Tibial nerve (tissue), 4 donors: ENCODE data around the gene METTL17. TPM values are rescaled to one million over a fixed set of nuclear protein-coding genes. Genes with fewer than 3 reads are reported as not detected.
"Not testable (repeated sequence)": the region's sequence is repeated elsewhere in the genome, so short reads cannot be mapped to it uniquely, and the experiment has no call there.

Experiments
- DNase-seq, 2 donors: peaks; one replicate each; pipeline ENCODE4 v3.0.0-alpha.2; 2019; ENCODE audit warnings: low spot score in 2 of 2
- H3K27ac ChIP-seq, 4 donors: fragments of 200-600 bp; sonication (generic) in 3 of 4; one replicate each; pipeline ENCODE4 v1.5.1; 2017 to 2019; ENCODE audit warnings: mild to moderate bottlenecking in 1 of 4
- H3K27me3 ChIP-seq, 2 donors: fragments of 200-600 bp; sonication (generic) in 1 of 2; one replicate each; pipeline versions ENCODE4 v1.5.1 to v1.6.0; 2017 to 2019
- H3K36me3 ChIP-seq, 3 donors: fragments of 200-600 bp; sonication (generic); one replicate each; pipeline ENCODE4 v1.5.1; 2018 to 2019
- H3K4me1 ChIP-seq, 4 donors: fragments of 200-600 bp; sonication (generic) in 3 of 4; one replicate each; pipeline ENCODE4 v1.5.1; 2017 to 2019
- H3K4me3 ChIP-seq, 4 donors: fragments of 200-600 bp; sonication (generic) in 3 of 4; one replicate each; pipeline ENCODE4 v1.5.1; 2017 to 2019; ENCODE audit warnings: mild to moderate bottlenecking in 1 of 4, moderate library complexity in 1 of 4
- H3K9me3 ChIP-seq, 4 donors: fragments of 200-600 bp; sonication (generic) in 3 of 4; one replicate each; pipeline ENCODE4 v1.5.1; 2017 to 2019
- CTCF ChIP-seq, 5 experiments: fragments of 200-600 bp in 3 of 5; fragments of 450-650 bp in 2 of 5; sonication (generic) in 3 of 5; IDR thresholded peaks; one replicate each; pipeline ENCODE4 v1.5.1; 2016 to 2019; ENCODE audit warnings: antibody characterized with exemption in 5 of 5, mild to moderate bottlenecking in 3 of 5, moderate library complexity in 2 of 5
- EP300 ChIP-seq, 2 donors: sonication (generic); formaldehyde crosslinking; IDR thresholded peaks; one replicate each; pipeline ENCODE4 v1.6.1; 2017; ENCODE audit warnings: antibody characterized with exemption in 2 of 2, mild to moderate bottlenecking in 1 of 2
- POLR2A ChIP-seq, 2 donors: fragments of 450-650 bp; IDR thresholded peaks; one replicate each; pipeline ENCODE4 v1.6.1; 2017; ENCODE audit warnings: antibody characterized with exemption in 2 of 2, mild to moderate bottlenecking in 2 of 2, moderate library complexity in 2 of 2
- WGBS, 2 donors: methylation state at CpG; one replicate each; pipeline ENCODE4 v1.1.5; 2018; 5-methylcytosine and 5-hydroxymethylcytosine counted together
- total RNA-seq, 4 donors: library from RNA; depleted of rRNA; stranded (reverse); fragments of >200 nt; gene quantifications; one replicate each; pipeline ENCODE4 v1.1.0, GENCODE V29; 2016

METTL17 gene
- total RNA-seq, 4 donors from 2014 or later = 61.5 to 134 (median 122) TPM

DNA sequence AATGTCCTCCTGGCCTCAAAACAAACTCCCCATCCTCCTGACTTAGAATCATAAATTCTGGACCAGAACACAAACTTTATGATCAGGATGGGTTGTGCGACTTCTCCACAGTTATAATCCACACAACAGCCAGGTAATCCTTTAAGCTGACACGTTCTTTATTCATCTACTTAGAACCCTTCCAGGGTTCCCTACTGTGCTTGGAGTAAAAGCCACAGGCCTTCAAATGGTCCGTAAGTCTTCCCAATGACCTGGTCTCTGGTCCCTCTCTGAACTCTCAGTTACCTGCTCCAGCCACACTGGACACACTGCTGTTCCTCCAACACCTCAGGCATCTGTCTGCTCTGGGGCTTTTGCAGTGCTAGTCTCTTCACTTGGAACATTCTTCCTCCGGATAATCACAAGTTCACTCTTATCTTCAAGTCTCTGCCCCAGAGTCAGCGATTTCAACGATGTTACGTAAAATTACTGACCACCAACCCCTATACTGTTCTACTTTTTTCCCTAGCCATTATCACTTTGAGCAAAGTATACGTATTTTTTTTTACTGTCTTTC lies 50.7 kb downstream of the METTL17 start:
- Histone ChIP-seq H3K4me1 (peaks cover 0 to 55% (median 31%) of the 10 kb centered on the region in 4 donors), H3K4me3 (no peak overlapping the region), H3K36me3 (no peaks in the 10 kb centered on the region), H3K27me3 (no peaks in the 10 kb centered on the region), H3K9me3 (no peaks in the 10 kb centered on the region), H3K27ac (peak overlapping the region in 2 of 4 donors; percentile 80 to 86)
- 72 to 74% methylated on average over 8 of the region's 8 CpGs for WGBS, 2 donors
- no peak for TF ChIP-seq POLR2A (IDR thresholded peaks at IDR 0.05)
- TF ChIP-seq CTCF (IDR thresholded peaks at IDR 0.05) = no peak
- no peak for TF ChIP-seq EP300 (IDR thresholded peaks at IDR 0.05)
- DNase-seq = no peak

DNA sequence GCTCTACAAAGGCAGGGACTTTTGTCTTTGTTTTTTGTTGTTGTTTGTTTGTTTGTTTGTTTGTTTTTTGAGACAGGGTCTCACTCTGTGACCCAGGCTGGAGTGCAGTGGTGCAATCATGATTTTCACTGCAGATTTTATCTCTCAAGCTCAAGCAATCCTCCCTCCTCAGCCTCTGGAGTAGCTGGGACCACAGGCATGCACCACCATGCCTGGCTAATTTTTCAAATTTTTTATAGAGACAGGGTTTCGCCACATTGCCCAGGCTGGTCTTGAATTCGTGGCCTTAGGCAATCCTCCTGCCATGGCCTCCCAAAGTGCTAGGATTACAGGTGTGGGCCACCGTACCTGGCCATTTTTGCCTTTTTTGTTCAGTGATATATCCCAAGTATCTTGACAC lies 51.2 kb downstream of the METTL17 start:
- not testable (repeated sequence) for H3K27ac ChIP-seq, H3K27me3 ChIP-seq, DNase-seq, H3K9me3 ChIP-seq, H3K36me3 ChIP-seq, H3K4me3 ChIP-seq
- H3K4me1 ChIP-seq = peaks cover 0 to 55% (median 31%) of the 10 kb centered on the region in 4 donors
- WGBS, 2 donors = 85 to 89% methylated on average over 3 of the region's 3 CpGs

DNA sequence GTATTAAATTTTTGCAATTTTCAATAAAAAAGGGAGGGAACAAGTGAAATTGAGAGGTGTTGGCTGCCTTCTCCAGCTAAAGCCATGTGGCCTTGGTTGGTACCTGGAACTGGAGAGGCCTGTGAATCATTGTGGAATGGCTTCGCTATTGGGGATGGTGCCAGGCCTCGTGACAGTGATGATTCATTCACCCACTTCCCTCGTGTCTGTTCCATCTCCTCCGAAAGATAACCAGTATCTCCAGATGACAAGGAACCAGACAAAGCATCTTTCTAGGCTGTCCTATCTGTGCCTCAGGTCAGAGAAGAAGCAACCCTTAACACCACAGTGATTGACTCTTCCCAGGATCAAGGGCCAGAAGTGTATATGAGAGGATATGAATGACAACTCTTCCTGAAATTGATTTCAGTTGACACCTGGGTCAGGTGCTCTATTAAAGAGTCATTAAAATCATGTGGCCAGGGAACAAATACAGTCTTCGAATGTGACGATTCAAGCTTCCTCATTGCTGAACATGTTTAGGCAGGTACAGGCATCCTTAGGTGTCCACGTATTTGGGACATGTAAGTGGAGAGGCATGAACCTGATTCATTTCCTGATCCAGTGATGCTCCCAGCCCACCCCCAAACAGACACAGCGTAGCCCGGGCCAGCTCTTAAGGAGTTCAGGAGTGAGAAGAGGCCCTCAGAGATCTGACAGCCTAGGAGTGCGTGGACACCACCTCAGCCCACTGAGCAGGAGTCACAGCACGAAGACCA lies 52.1 kb downstream of the METTL17 start, which contains the start of gene RNASE7:
Gene RNASE7, plus strand, starts transcription at position 687 of the 758 bp plus-strand sequence. CDS start 631 bp downstream, outside the sequence.
- H3K27me3 ChIP-seq = no peaks in the 10 kb centered on the region
- WGBS, 2 donors = 74 to 77% methylated on average over 11 of the region's 11 CpGs
- no peaks in the 10 kb centered on the region for H3K36me3 ChIP-seq
- H3K4me3 ChIP-seq = no peak within 1 kb of the TSS
- TF ChIP-seq EP300 (IDR thresholded peaks at IDR 0.05) (no peak), CTCF (IDR thresholded peaks at IDR 0.05) (no peak), POLR2A (IDR thresholded peaks at IDR 0.05) (no peak)
- H3K9me3 ChIP-seq = no peaks in the 10 kb centered on the region
- no peak for DNase-seq
- peaks cover 0 to 53% (median 30%) of the 10 kb centered on the region in 4 donors for H3K4me1 ChIP-seq
- no peak within 1 kb of the TSS for H3K27ac ChIP-seq

GRCh38 chr14:21042918-21043317 lies 53.1 kb downstream of the METTL17 start:
- WGBS, 2 donors = 48 to 58% methylated on average over 8 of the region's 8 CpGs
- DNase-seq = no peak
- peaks cover 0 to 43% (median 24%) of the 10 kb centered on the region in 4 donors for H3K4me1 ChIP-seq
- H3K27me3 ChIP-seq = no peaks in the 10 kb centered on the region
- H3K36me3 ChIP-seq = no peaks in the 10 kb centered on the region
- no peak overlapping the region for H3K4me3 ChIP-seq
- H3K27ac ChIP-seq = no peak overlapping the region
- H3K9me3 ChIP-seq = no peaks in the 10 kb centered on the region
- TF ChIP-seq POLR2A (IDR thresholded peaks at IDR 0.05) = no peak
- TF ChIP-seq CTCF (IDR thresholded peaks at IDR 0.05) = no peak
- no peak for TF ChIP-seq EP300 (IDR thresholded peaks at IDR 0.05)

- TF ChIP-seq POLR2A (IDR thresholded peaks at IDR 0.05) (no peak), CTCF (IDR thresholded peaks at IDR 0.05) (no peak), EP300 (IDR thresholded peaks at IDR 0.05) (no peak)
- no peak overlapping the region for H3K27ac ChIP-seq
- no peak overlapping the region for H3K4me3 ChIP-seq
- WGBS, 2 donors = 38 to 46% methylated on average over 2 of the region's 2 CpGs
- DNase-seq = no peak
- no peaks in the 10 kb centered on the region for H3K36me3 ChIP-seq
- no peaks in the 10 kb centered on the region for H3K27me3 ChIP-seq
- H3K4me1 ChIP-seq = peaks cover 0 to 37% (median 19%) of the 10 kb centered on the region in 4 donors
- H3K9me3 ChIP-seq = no peaks in the 10 kb centered on the region
These were observed 53.7 kb downstream of the METTL17 start for GRCh38 chr14:21043387-21043973.
